ENCODE measurements around the gene TSHZ2. TPM values are rescaled to one million over a fixed set of nuclear protein-coding genes. Genes with fewer than 3 reads are reported as not detected.
"Not testable (repeated sequence)": the region's sequence is repeated elsewhere in the genome, so short reads cannot be mapped to it uniquely, and the experiment has no call there.

TSHZ2 gene
- total RNA-seq, 3 donors from 2014 or later: 8.1 to 19.3 (median 8.4) TPM

DNA sequence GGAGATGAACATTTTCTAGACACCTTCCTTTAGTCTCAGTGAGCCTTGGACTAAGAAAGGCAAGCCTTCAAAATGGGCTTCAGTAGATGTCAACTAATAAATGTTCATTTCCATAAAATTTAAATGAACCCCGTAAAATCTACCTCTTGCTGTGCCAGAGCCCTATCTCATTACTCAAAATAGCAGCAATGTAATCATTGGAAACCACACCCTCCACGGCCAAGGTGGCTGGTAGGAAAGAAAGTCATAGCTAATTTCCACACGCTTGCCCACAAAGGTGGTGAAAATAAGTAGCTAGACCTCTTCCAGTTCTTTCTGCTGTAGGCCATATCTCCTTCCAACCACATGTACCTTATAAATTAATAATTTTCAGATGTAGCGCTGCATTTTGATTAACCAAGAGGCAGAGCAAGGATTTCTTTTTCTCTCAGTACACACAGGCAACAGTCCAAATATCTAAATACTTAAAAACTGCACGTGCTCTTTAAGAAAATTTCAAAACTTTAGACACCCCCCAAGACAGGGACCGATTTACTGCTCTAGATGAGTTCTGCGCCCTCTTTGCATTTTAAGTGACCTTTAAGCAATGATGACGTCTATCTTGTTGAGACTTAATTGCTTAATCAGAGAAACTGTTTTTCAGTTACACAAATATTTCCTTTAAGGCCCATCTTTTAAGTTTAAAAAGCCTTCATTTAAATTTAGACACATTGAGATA lies 330.7 kb downstream of the TSHZ2 start:
- peaks cover 9% of the 10 kb centered on the region for H3K36me3 Mint-ChIP-seq (ENCODE audit: insufficient read depth)
- no peak for DNase-seq
- ATAC-seq: no peak
- no peaks in the 10 kb centered on the region for H3K9me3 Mint-ChIP-seq
- no peaks in the 10 kb centered on the region for H3K4me1 Mint-ChIP-seq (ENCODE audit: low read depth)
- no peak overlapping the region for H3K4me3 Mint-ChIP-seq
- peaks cover 11% of the 10 kb centered on the region for H3K27me3 Mint-ChIP-seq (ENCODE audit: low read depth)

DNA sequence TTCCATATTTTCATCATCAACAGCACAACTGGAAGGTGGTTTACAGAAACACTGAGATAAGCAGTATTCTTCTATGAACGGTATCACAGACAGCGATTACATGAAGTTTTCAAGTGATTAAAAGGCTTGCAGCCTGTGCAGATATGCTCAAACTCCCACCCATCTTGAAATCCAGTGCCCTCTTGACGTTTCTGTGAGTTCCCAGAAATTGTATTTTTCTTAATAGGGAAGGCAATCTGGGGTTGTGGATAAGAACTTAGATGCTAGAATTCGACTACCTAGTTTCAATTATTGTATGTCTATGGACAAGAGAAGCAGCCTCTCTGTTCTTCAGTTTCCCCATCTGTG lies 331.2 kb downstream of the TSHZ2 start:
- peaks cover 6% of the 10 kb centered on the region for H3K27me3 Mint-ChIP-seq (ENCODE audit: low read depth)
- DNase-seq (no peak), ATAC-seq (no peak)
- H3K4me3 Mint-ChIP-seq: no peak overlapping the region
- peaks cover 12% of the 10 kb centered on the region for H3K36me3 Mint-ChIP-seq (ENCODE audit: insufficient read depth)
- H3K9me3 Mint-ChIP-seq: no peaks in the 10 kb centered on the region
- no peaks in the 10 kb centered on the region for H3K4me1 Mint-ChIP-seq (ENCODE audit: low read depth)

DNA sequence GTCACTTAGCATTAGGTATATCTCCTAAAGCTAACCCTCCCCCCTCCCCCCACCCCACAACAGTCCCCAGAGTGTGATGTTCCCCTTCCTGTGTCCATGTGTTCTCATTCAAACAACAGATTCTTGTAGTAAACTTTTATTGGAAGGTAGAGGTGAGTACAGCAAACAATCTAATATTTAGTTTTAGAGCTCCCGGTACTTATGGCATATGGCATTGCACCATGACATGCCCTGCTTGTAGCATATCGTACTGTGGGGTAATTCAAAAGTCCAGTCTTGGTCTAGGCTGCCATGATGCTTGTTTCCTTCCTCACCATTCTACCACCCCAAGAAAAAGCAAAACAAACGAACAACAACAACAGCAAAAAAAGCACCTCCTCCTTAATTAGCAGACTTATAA lies 332.0 kb downstream of the TSHZ2 start:
- H3K4me3 Mint-ChIP-seq: no peak overlapping the region
- DNase-seq (no peak), ATAC-seq (no peak)
- H3K9me3 Mint-ChIP-seq: no peaks in the 10 kb centered on the region
- no peaks in the 10 kb centered on the region for H3K4me1 Mint-ChIP-seq (ENCODE audit: low read depth)
- H3K27me3 Mint-ChIP-seq (ENCODE audit: low read depth): peaks cover 6% of the 10 kb centered on the region
- H3K36me3 Mint-ChIP-seq (ENCODE audit: insufficient read depth): peaks cover 16% of the 10 kb centered on the region

DNA sequence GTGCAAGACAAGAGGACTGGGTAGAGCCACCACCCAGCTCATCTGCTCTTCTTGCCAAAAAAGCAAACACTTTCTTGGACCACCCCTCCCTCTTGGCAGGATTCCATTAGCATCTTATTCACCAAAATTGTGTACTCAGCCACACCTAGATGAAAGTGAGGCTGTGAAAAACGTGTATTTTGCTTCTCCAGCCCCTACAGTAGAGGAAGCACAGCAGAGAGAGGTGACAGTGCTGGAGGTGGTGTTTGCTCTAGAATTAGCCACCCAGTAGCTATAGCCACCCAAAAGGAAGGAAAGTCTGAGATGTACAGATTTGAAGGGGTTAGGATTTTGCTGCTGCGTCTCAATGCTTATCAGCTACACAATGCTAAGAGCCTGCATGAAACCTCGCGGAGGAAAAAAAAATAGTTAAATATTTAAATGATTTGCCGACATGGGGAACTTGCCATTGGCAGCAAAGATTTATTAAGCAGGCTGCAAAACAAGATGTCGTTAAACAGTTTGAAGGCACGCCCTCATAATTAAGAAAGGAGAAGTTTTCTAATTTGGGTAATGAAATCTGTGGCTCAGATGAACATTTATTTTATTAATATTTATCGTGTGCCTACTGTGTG lies 334.1 kb downstream of the TSHZ2 start:
- DNase-seq (no peak), ATAC-seq (no peak)
- no peaks in the 10 kb centered on the region for H3K9me3 Mint-ChIP-seq
- peaks cover 19% of the 10 kb centered on the region for H3K36me3 Mint-ChIP-seq (ENCODE audit: insufficient read depth)
- no peaks in the 10 kb centered on the region for H3K4me1 Mint-ChIP-seq (ENCODE audit: low read depth)
- H3K27me3 Mint-ChIP-seq (ENCODE audit: low read depth): peaks cover 7% of the 10 kb centered on the region
- no peak overlapping the region for H3K4me3 Mint-ChIP-seq

DNA sequence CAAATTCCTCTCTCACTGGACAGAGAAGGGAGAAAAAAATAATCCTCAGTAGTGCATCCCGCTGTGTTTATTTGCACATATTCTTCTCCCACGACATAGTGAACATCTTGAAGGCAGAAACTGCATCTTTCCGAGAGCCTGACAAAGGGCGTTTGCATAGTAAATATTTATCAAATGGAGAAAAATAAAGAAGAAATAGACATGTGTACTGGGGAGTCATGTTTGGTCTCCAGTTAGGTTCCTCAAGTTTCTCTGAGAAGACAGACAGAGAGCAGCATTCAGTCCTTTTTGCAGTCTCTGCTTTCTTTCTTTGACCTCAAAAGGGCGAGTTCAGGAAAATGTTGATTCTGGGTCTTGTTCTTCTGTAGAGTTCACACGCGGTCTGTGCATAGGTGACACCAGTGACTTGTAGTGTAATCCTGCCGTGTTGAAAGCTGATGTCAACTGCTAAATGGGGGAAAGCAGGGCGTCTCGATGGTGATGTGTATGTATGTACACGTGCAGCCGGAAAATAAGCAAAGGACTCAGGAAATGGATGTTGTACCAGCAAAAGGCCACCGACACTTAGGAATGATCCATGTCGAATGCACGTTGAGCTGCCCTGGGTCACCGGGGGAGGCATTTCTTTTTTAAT lies 335.9 kb downstream of the TSHZ2 start:
- no peaks in the 10 kb centered on the region for H3K4me1 Mint-ChIP-seq (ENCODE audit: low read depth)
- H3K36me3 Mint-ChIP-seq (ENCODE audit: insufficient read depth): peaks cover 19% of the 10 kb centered on the region
- ATAC-seq (no peak), DNase-seq (no peak)
- H3K9me3 Mint-ChIP-seq: no peaks in the 10 kb centered on the region
- no peak overlapping the region for H3K4me3 Mint-ChIP-seq
- peaks cover 7% of the 10 kb centered on the region for H3K27me3 Mint-ChIP-seq (ENCODE audit: low read depth)

DNA sequence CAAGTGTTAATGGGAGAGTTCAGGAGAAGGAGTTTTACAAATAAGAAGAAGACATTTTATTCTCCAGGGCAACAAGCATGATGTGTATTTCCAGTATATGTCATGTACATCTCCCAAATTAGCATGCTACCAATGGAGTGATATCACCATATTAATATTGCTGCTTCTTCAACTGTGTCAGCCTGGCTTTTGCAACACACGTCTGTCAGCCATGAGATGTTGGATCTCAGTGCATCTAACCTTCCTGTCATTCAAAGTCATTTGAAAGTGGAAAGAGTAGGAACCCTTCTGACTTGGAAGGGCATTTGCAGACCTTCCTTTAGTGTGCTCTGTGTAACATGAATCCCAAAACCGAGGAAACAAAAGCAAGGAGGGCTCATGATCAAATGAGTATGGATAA lies 337.4 kb downstream of the TSHZ2 start:
- no peaks in the 10 kb centered on the region for H3K9me3 Mint-ChIP-seq
- H3K36me3 Mint-ChIP-seq (ENCODE audit: insufficient read depth): peaks cover 18% of the 10 kb centered on the region
- H3K4me1 Mint-ChIP-seq (ENCODE audit: low read depth): no peaks in the 10 kb centered on the region
- DNase-seq: no peak
- no peak for ATAC-seq
- H3K4me3 Mint-ChIP-seq: no peak overlapping the region
- H3K27me3 Mint-ChIP-seq (ENCODE audit: low read depth): peaks cover 7% of the 10 kb centered on the region

GRCh38 chr20:53312957-53313356 lies 340.8 kb downstream of the TSHZ2 start:
- DNase-seq: no peak
- Mint-ChIP-seq H3K36me3 (ENCODE audit: insufficient read depth) (peaks cover 16% of the 10 kb centered on the region), H3K27me3 (ENCODE audit: low read depth) (peaks cover 3% of the 10 kb centered on the region), H3K4me1 (ENCODE audit: low read depth) (no peaks in the 10 kb centered on the region), H3K4me3 (no peak overlapping the region), H3K9me3 (no peaks in the 10 kb centered on the region)
- ATAC-seq: no peak

GRCh38 chr20:53316206-53316937 lies 344.2 kb downstream of the TSHZ2 start:
- no peak for DNase-seq
- no peak for ATAC-seq
- peaks cover 8% of the 10 kb centered on the region for H3K4me1 Mint-ChIP-seq (ENCODE audit: low read depth)
- peaks cover 10% of the 10 kb centered on the region for H3K36me3 Mint-ChIP-seq (ENCODE audit: insufficient read depth)
- H3K27me3 Mint-ChIP-seq (ENCODE audit: low read depth): no peaks in the 10 kb centered on the region
- no peak overlapping the region for H3K4me3 Mint-ChIP-seq
- H3K9me3 Mint-ChIP-seq: peaks cover 3% of the 10 kb centered on the region

GRCh38 chr20:53319200-53319599 lies 347.0 kb downstream of the TSHZ2 start:
- Mint-ChIP-seq H3K36me3 (ENCODE audit: insufficient read depth) (peaks cover 10% of the 10 kb centered on the region), H3K27me3 (ENCODE audit: low read depth) (no peaks in the 10 kb centered on the region), H3K4me3 (no peak overlapping the region), H3K9me3 (peaks cover 3% of the 10 kb centered on the region), H3K4me1 (ENCODE audit: low read depth) (peaks cover 20% of the 10 kb centered on the region)
- DNase-seq (no peak), ATAC-seq (no peak)

- H3K36me3 Mint-ChIP-seq (ENCODE audit: insufficient read depth): peaks cover 10% of the 10 kb centered on the region
- ATAC-seq (no peak), DNase-seq (no peak)
- H3K4me1 Mint-ChIP-seq (ENCODE audit: low read depth): peaks cover 20% of the 10 kb centered on the region
- H3K9me3 Mint-ChIP-seq: peaks cover 3% of the 10 kb centered on the region
- H3K4me3 Mint-ChIP-seq: no peak overlapping the region
- H3K27me3 Mint-ChIP-seq (ENCODE audit: low read depth): no peaks in the 10 kb centered on the region
These were observed 347.6 kb downstream of the TSHZ2 start for GRCh38 chr20:53319716-53320115.

DNA sequence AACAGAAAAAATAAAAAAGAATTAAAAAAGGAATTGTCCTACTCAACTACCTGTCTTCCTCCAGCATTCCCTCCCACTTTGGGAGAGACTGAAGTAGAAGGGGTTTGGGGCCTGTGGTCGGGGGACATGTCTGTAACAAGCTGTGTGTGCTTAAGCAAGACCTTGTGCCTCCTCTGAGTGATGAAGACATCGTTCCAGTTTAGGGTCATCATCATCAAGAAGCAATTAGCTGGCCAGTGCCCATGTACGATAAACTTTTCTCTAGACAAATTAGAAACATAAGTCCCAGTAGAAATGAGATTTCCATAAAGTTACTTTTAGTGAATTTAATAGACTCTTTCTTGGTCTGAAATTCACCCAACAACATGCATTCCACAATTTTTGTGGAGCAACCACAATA lies 348.5 kb downstream of the TSHZ2 start:
- Mint-ChIP-seq H3K36me3 (ENCODE audit: insufficient read depth) (peaks cover 12% of the 10 kb centered on the region), H3K9me3 (peaks cover 3% of the 10 kb centered on the region), H3K4me1 (ENCODE audit: low read depth) (peaks cover 20% of the 10 kb centered on the region), H3K4me3 (no peak overlapping the region), H3K27me3 (ENCODE audit: low read depth) (peaks cover 3% of the 10 kb centered on the region)
- no peak for ATAC-seq
- DNase-seq: no peak

DNA sequence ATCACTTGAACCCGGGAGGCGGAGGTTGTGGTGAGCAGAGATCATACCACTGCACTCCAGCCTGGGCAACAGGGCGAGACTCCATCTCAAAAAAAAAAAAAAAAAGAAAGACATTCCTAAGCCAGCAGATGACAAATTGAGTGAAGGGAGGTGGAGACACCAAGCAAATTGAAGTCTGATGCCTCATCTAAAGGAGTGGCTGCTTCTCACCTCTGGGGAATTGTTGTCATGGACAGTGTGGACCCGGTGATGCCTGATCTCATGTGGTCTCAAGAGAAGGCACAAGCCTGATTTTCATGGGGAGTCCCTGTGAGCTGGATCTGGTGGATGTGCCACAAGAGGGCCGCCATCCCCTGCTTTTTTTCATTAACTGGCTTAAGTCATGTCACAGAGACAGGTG lies 349.4 kb downstream of the TSHZ2 start:
- peaks cover 20% of the 10 kb centered on the region for H3K4me1 Mint-ChIP-seq (ENCODE audit: low read depth)
- no peak overlapping the region for H3K4me3 Mint-ChIP-seq
- no peak for ATAC-seq
- H3K36me3 Mint-ChIP-seq (ENCODE audit: insufficient read depth): peaks cover 12% of the 10 kb centered on the region
- H3K9me3 Mint-ChIP-seq: peaks cover 3% of the 10 kb centered on the region
- no peak for DNase-seq
- peaks cover 3% of the 10 kb centered on the region for H3K27me3 Mint-ChIP-seq (ENCODE audit: low read depth)

GRCh38 chr20:53322651-53323050 lies 350.5 kb downstream of the TSHZ2 start:
- DNase-seq (no peak), ATAC-seq (no peak)
- H3K9me3 Mint-ChIP-seq: peaks cover 3% of the 10 kb centered on the region
- peaks cover 20% of the 10 kb centered on the region for H3K4me1 Mint-ChIP-seq (ENCODE audit: low read depth)
- H3K4me3 Mint-ChIP-seq: peak overlapping the region; percentile 39
- peaks cover 8% of the 10 kb centered on the region for H3K36me3 Mint-ChIP-seq (ENCODE audit: insufficient read depth)
- peaks cover 3% of the 10 kb centered on the region for H3K27me3 Mint-ChIP-seq (ENCODE audit: low read depth)

- H3K4me3 Mint-ChIP-seq; ATAC-seq; H3K36me3 Mint-ChIP-seq (ENCODE audit: insufficient read depth); H3K9me3 Mint-ChIP-seq; DNase-seq; H3K27me3 Mint-ChIP-seq (ENCODE audit: low read depth): not testable (repeated sequence)
- peaks cover 18% of the 10 kb centered on the region for H3K4me1 Mint-ChIP-seq (ENCODE audit: low read depth)
These were observed 351.3 kb downstream of the TSHZ2 start for GRCh38 chr20:53323460-53323859.
